Kidney epithelial cell (primary cell): ENCODE results near the gene ZNF335. TPM values are rescaled to one million over a fixed set of nuclear protein-coding genes. Genes with fewer than 3 reads are reported as not detected.

Experiments used
- DNase-seq: peaks from one replicate; pipeline ENCODE4 v3.0.0-alpha.2; 2010; ENCODE audit warnings: low read depth
- H3K27me3 ChIP-seq: 2 replicates; pipeline ENCODE4 v1.6.0; 2011; ENCODE audit warnings: low read length; ENCODE audit not compliant: control insufficient read depth, insufficient read depth
- H3K36me3 ChIP-seq: 2 replicates; pipeline ENCODE4 v1.5.1; 2011; ENCODE audit warnings: low read length; ENCODE audit not compliant: control insufficient read depth, insufficient read depth
- H3K4me3 ChIP-seq: 2 replicates; pipeline ENCODE4 v1.5.1; 2011; ENCODE audit warnings: low read depth, mild to moderate bottlenecking, control low read depth, low read length
- total RNA-seq: library from RNA; depleted of rRNA; stranded (reverse); fragments of >200 nt; gene quantifications from 2 replicates; pipeline ENCODE4 v1.2.3, GENCODE V29; 2015
- TF ChIP-seq, protein P1 (sequence below): IDR thresholded peaks from 2 replicates; pipeline ENCODE4 v1.5.1; 2011; ENCODE audit warnings: mild to moderate bottlenecking, moderate library complexity, low read length, control low read depth, inconsistent platforms; ENCODE audit not compliant: insufficient read depth, poor library complexity, severe bottlenecking

The ZNF335 gene
- total RNA-seq, result 20.3 and 26.7 TPM in 2 replicates

- TF ChIP-seq, protein P1, sequence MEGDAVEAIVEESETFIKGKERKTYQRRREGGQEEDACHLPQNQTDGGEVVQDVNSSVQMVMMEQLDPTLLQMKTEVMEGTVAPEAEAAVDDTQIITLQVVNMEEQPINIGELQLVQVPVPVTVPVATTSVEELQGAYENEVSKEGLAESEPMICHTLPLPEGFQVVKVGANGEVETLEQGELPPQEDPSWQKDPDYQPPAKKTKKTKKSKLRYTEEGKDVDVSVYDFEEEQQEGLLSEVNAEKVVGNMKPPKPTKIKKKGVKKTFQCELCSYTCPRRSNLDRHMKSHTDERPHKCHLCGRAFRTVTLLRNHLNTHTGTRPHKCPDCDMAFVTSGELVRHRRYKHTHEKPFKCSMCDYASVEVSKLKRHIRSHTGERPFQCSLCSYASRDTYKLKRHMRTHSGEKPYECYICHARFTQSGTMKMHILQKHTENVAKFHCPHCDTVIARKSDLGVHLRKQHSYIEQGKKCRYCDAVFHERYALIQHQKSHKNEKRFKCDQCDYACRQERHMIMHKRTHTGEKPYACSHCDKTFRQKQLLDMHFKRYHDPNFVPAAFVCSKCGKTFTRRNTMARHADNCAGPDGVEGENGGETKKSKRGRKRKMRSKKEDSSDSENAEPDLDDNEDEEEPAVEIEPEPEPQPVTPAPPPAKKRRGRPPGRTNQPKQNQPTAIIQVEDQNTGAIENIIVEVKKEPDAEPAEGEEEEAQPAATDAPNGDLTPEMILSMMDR, result peak; percentile 12
- peaks cover 1% of the 10 kb centered on the region for H3K36me3 ChIP-seq
- H3K27me3 ChIP-seq, result no peaks in the 10 kb centered on the region
- peak; percentile 35 for DNase-seq
- peak within 1 kb of the TSS; percentile 84 for H3K4me3 ChIP-seq
Observed at GRCh38 chr20:45971675-45972499, at the start of gene ZNF335. TSS of gene ZNF335 (minus strand) at chr20:45972203. CDS start at chr20:45971410, 793 bp downstream.

DNA sequence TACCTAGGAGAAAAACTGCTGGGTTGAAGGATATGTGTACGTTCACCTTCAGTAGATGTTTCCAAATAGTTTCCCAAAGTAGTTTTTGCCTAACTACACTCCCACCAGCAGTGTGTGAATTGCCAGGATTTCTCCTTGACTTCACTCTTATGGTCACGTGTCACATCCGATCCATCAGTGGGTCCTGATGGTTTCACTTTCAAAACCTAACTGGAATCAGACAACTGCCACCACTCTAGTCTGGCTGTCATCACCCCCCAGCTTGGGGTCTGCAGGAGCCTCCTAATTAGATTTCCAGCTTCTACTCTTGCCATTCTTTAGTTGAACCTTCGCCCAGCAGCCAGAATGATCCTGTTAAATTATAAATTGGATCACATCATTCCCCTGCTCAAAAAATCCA lies 48.6 kb upstream of the ZNF335 start:
- DNase-seq, result no peak

DNA sequence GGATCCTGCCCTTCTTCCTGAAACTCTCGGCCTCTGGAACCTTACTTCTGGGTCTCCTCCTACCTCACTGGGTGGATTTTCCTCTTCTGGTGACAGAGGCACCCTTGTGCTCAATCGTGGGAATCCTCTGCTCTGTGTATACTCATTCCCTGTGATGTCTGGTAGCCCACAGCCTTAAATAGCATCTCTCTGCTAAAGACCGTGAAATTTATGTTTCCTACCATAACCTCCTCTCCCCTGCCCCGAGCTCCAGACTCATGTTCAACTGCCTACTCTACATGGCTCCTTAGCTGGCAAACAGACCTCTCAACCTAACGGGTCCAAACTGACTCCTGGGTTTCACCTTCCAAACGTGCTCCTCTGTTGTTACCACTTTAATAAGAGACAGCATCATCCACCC lies 46.6 kb upstream of the ZNF335 start:
- Histone ChIP-seq H3K4me3 (no peak overlapping the region), H3K27me3 (peaks cover 39% of the 10 kb centered on the region), H3K36me3 (no peaks in the 10 kb centered on the region)
- no peak for DNase-seq
- TF ChIP-seq, protein P1, result no peak

More for the DNA sequence above, 48.6 kb upstream of the ZNF335 start:
- Histone ChIP-seq H3K36me3 (no peaks in the 10 kb centered on the region), H3K4me3 (no peak overlapping the region), H3K27me3 (peaks cover 45% of the 10 kb centered on the region)
- TF ChIP-seq, protein P1, result no peak

DNA sequence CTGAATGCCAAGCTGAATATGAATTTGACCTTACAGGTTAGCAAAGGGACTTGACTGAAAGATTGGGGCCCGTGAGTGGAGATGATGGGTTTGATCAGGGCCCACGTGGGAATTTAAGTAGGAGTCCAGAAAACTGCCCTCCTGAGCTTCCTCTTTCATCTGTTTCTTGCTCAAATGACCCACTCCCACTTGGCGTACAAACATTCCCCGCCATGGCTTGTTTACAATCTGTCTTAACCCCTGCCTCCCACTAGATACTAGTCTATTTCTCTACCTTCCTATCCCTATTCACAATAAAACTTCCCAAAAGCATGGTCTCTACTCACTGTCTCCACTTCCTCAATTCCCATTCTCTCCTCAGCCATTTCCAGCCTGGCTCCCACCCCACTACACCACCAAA lies 46.1 kb upstream of the ZNF335 start:
- H3K27me3 ChIP-seq, result peaks cover 44% of the 10 kb centered on the region
- H3K4me3 ChIP-seq, result no peak overlapping the region
- TF ChIP-seq, protein P1, result no peak
- no peak for DNase-seq
- no peaks in the 10 kb centered on the region for H3K36me3 ChIP-seq

GRCh38 chr20:46017272-46017671 lies 45.3 kb upstream of the ZNF335 start:
- H3K27me3 ChIP-seq, result peaks cover 46% of the 10 kb centered on the region
- no peak for DNase-seq
- H3K36me3 ChIP-seq, result no peaks in the 10 kb centered on the region
- no peak overlapping the region for H3K4me3 ChIP-seq
- TF ChIP-seq, protein P1, result no peak
